GM23248 (cell line): ENCODE results near the gene DDX60.

Experiments
- EZH2 ChIP-seq: fragments of 200-600 bp; sonication (generic); IDR thresholded peaks from 2 replicates; pipeline ENCODE4 v1.6.1; 2018; ENCODE audit warnings: antibody characterized with exemption, mild to moderate bottlenecking; ENCODE audit not compliant: insufficient read depth, poor library complexity, severe bottlenecking
- EZH2phosphoT487 ChIP-seq: fragments of 200-600 bp; sonication (generic); IDR thresholded peaks from 2 replicates; pipeline ENCODE4 v1.6.1; 2018; ENCODE audit warnings: antibody characterized with exemption, moderate library complexity, mild to moderate bottlenecking, low read depth; ENCODE audit not compliant: insufficient read depth

- no peak for TF ChIP-seq EZH2
- no peak for TF ChIP-seq EZH2phosphoT487
These were observed 27.3 kb downstream of the DDX60 start for GRCh38 chr4:168291242-168291641.
